ENCODE measurements around the gene CAMTA1.

DNA sequence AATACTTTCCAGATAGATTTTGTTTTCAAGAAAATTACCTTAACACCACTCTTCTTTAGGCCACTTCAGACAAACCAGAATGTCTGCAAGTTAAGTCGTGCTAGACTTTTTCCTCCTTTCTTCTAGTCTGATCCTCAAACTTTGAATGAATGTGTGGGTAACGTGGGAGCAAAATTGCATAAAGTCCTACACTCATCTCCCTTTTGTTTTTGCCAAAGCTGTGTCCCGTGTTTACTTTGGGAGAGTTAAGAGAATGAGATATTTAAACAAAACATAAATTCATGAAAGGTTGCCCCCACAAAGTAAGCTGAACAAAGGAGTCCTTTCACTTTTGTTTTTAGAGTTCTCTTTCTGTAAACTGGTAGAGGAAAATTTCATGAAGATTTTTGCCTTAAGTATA lies 969.0 kb downstream of the CAMTA1 start:
- TF ChIP-seq, protein P1, sequence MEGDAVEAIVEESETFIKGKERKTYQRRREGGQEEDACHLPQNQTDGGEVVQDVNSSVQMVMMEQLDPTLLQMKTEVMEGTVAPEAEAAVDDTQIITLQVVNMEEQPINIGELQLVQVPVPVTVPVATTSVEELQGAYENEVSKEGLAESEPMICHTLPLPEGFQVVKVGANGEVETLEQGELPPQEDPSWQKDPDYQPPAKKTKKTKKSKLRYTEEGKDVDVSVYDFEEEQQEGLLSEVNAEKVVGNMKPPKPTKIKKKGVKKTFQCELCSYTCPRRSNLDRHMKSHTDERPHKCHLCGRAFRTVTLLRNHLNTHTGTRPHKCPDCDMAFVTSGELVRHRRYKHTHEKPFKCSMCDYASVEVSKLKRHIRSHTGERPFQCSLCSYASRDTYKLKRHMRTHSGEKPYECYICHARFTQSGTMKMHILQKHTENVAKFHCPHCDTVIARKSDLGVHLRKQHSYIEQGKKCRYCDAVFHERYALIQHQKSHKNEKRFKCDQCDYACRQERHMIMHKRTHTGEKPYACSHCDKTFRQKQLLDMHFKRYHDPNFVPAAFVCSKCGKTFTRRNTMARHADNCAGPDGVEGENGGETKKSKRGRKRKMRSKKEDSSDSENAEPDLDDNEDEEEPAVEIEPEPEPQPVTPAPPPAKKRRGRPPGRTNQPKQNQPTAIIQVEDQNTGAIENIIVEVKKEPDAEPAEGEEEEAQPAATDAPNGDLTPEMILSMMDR (IDR thresholded peaks at IDR 0.05) = no peak
- no peak for TF ChIP-seq EZH2 (IDR thresholded peaks at IDR 0.05)

All from neural progenitor cell (in vitro differentiated cells).